H1 (cell line): ENCODE data around the gene BMPR1A. TPM values are rescaled to one million over a fixed set of nuclear protein-coding genes. Genes with fewer than 3 reads are reported as not detected.
A peak's percentile ranks its signal among the peaks of the same experiment; 100 is the strongest.

Experiments
- CTCF ChIA-PET: fragments of 300-600 bp; sonication (Branson Sonifier 250); formaldehyde crosslinking; loops from one replicate; lab custom pipeline; 2021; ENCODE audit not compliant: partially characterized antibody; lab: Charles Lee
- POLR2A ChIA-PET: fragments of 300-600 bp; sonication (Branson Sonifier 250); formaldehyde crosslinking; loops from one replicate; lab custom pipeline; 2021; ENCODE audit warnings: inconsistent platforms; ENCODE audit not compliant: partially characterized antibody; lab: Charles Lee
- DNase-seq, 2 experiments: peaks; one replicate each; pipeline versions ENCODE4 v3.0.0 to v3.0.0-alpha.2; 2010 to 2022; ENCODE audit warnings: low spot score in 2 of 2, low read depth in 1 of 2, mixed read lengths in 1 of 2
- FAIRE-seq: peaks from 2 replicates; lab custom pipeline; 2011; peaks lifted over from hg19 to GRCh38; lab: Jason Lieb, UNC
- H2AFZ ChIP-seq: 2 replicates; pipeline ENCODE4 v1.8.1; 2012; ENCODE audit warnings: low read length, inconsistent platforms
- H2AK5ac ChIP-seq: 2 replicates; pipeline ENCODE4 v1.6.1; 2013; ENCODE audit warnings: low read depth, low read length
- H2BK120ac ChIP-seq: replicated peaks from 2 replicates; pipeline ENCODE3; 2013; ENCODE audit warnings: low read depth, low read length, inconsistent platforms
- H2BK12ac ChIP-seq: 2 replicates; pipeline ENCODE4 v1.6.1; 2013; ENCODE audit warnings: low read depth, low read length
- H2BK15ac ChIP-seq: 2 replicates; pipeline ENCODE4 v1.6.1; 2013; ENCODE audit warnings: low read length
- H2BK20ac ChIP-seq: 2 replicates; pipeline ENCODE4 v1.6.1; 2013; ENCODE audit warnings: low read length
- H2BK5ac ChIP-seq: 2 replicates; pipeline ENCODE4 v1.6.1; 2013; ENCODE audit warnings: low read depth, low read length
- H3K14ac ChIP-seq: 2 replicates; pipeline ENCODE4 v1.6.1; 2013; ENCODE audit warnings: inconsistent platforms; ENCODE audit not compliant: insufficient read length
- H3K18ac ChIP-seq: 2 replicates; pipeline ENCODE4 v1.6.1; 2013; ENCODE audit warnings: low read length; ENCODE audit errors: extremely low read depth
- H3K23ac ChIP-seq: 2 replicates; pipeline ENCODE4 v1.6.1; 2013; ENCODE audit warnings: inconsistent platforms; ENCODE audit not compliant: insufficient read length
- H3K23me2 ChIP-seq: 2 replicates; pipeline ENCODE4 v1.6.1; 2013; ENCODE audit warnings: low read depth, low read length
- H3K27ac ChIP-seq: 2 replicates; pipeline ENCODE4 v1.6.1; 2011; ENCODE audit warnings: low read depth, low read length, inconsistent platforms
- H3K27me3 ChIP-seq, 4 experiments: replicated peaks in 1 of 4; 1 replicate in 1 of 4; 2 replicates in 3 of 4; pipeline versions ENCODE4 v1.6.1 to v1.8.1; 2011 to 2013; ENCODE audit warnings: low read length in 3 of 4, mild to moderate bottlenecking in 3 of 4, inconsistent platforms in 2 of 4, mixed read lengths in 2 of 4, moderate library complexity in 1 of 4; ENCODE audit not compliant: control insufficient read depth in 3 of 4, insufficient read depth in 3 of 4; ENCODE audit errors: extremely low read depth in 1 of 4
- H3K36me3 ChIP-seq, 4 experiments: 2 replicates each; pipeline versions ENCODE4 v1.6.1 to v1.8.1; 2011 to 2013; ENCODE audit warnings: mild to moderate bottlenecking in 4 of 4, low read length in 3 of 4, moderate library complexity in 2 of 4, control low read depth in 1 of 4, inconsistent platforms in 1 of 4; ENCODE audit not compliant: insufficient read depth in 4 of 4, control insufficient read depth in 2 of 4
- H3K4ac ChIP-seq: replicated peaks from 2 replicates; pipeline ENCODE3; 2013; ENCODE audit warnings: low read length, low read depth, mixed read lengths, inconsistent platforms; ENCODE audit not compliant: insufficient read length
- H3K4me1 ChIP-seq, 4 experiments: replicated peaks in 1 of 4; 1 replicate in 1 of 4; 2 replicates in 3 of 4; pipeline versions ENCODE4 v1.6.1 to v1.8.1; 2011 to 2013; ENCODE audit warnings: low read length in 3 of 4, inconsistent platforms in 2 of 4, mixed read lengths in 1 of 4; ENCODE audit not compliant: insufficient read depth in 4 of 4, control insufficient read depth in 3 of 4
- H3K4me2 ChIP-seq, 2 experiments: 2 replicates each; pipeline versions ENCODE4 v1.6.1 to v1.8.1; 2011 to 2013; ENCODE audit warnings: low read depth in 2 of 2, low read length in 2 of 2, control low read depth in 1 of 2, inconsistent platforms in 1 of 2, mild to moderate bottlenecking in 1 of 2; ENCODE audit not compliant: insufficient read depth in 1 of 2
- H3K4me3 ChIP-seq, 4 experiments: fragments of 200-600, 300-600 bp in 1 of 4; sonication (generic), shearing (Covaris generic), sonication (Bioruptor Twin) in 1 of 4; 2 replicates each; pipeline versions ENCODE4 v1.5.1 to v1.8.1; 2011 to 2016; ENCODE audit warnings: low read length in 4 of 4, low read depth in 3 of 4, control low read depth in 2 of 4, inconsistent platforms in 2 of 4, mild to moderate bottlenecking in 2 of 4, mixed read lengths in 1 of 4, moderate library complexity in 1 of 4; ENCODE audit not compliant: insufficient read depth in 2 of 4; ENCODE audit errors: extremely low read depth in 1 of 4
- H3K56ac ChIP-seq: replicated peaks from 2 replicates; pipeline ENCODE3; 2013; ENCODE audit warnings: low read depth, mild to moderate bottlenecking, mixed read lengths, low read length, inconsistent platforms; ENCODE audit not compliant: insufficient read length
- H3K79me1 ChIP-seq: 2 replicates; pipeline ENCODE4 v1.6.1; 2013; ENCODE audit warnings: low read depth, low read length, control low read depth
- H3K79me2 ChIP-seq, 2 experiments: 2 replicates each; pipeline versions ENCODE4 v1.6.1 to v1.8.1; 2012 to 2013; ENCODE audit warnings: low read length in 2 of 2, mild to moderate bottlenecking in 2 of 2, inconsistent platforms in 1 of 2; ENCODE audit not compliant: insufficient read depth in 2 of 2, control insufficient read depth in 1 of 2
- H3K9ac ChIP-seq, 4 experiments: replicated peaks in 1 of 4; 1 replicate in 1 of 4; 2 replicates in 3 of 4; pipeline versions ENCODE4 v1.6.1 to v1.8.1; 2011 to 2013; ENCODE audit warnings: low read depth in 3 of 4, low read length in 3 of 4, control low read depth in 2 of 4, mild to moderate bottlenecking in 2 of 4, moderate library complexity in 2 of 4, inconsistent platforms in 1 of 4; ENCODE audit errors: extremely low read depth in 1 of 4
- H3K9me3 ChIP-seq, 2 experiments: 2 replicates each; pipeline versions ENCODE4 v1.6.1 to v1.8.1; 2012 to 2013; ENCODE audit warnings: mild to moderate bottlenecking in 2 of 2, moderate library complexity in 2 of 2, control low read depth in 1 of 2, inconsistent platforms in 1 of 2, low read depth in 1 of 2, low read length in 1 of 2, mixed read lengths in 1 of 2; ENCODE audit not compliant: insufficient read depth in 2 of 2
- H4K20me1 ChIP-seq, 2 experiments: replicated peaks in 1 of 2; 2 replicates each; pipeline versions ENCODE3 to v1.8.1; 2011 to 2013; ENCODE audit warnings: inconsistent platforms in 2 of 2, low read length in 2 of 2, mild to moderate bottlenecking in 1 of 2; ENCODE audit not compliant: insufficient read depth in 2 of 2, control insufficient read depth in 1 of 2
- H4K5ac ChIP-seq: 2 replicates; pipeline ENCODE4 v1.6.1; 2013; ENCODE audit warnings: low read length, low read depth, mixed read lengths, inconsistent platforms; ENCODE audit not compliant: insufficient read length
- H4K8ac ChIP-seq: 2 replicates; pipeline ENCODE4 v1.8.0; 2013; ENCODE audit warnings: mild to moderate bottlenecking, moderate library complexity, low read length, inconsistent platforms; ENCODE audit not compliant: insufficient read depth; ENCODE audit errors: extremely low read depth
- H4K91ac ChIP-seq: replicated peaks from 2 replicates; pipeline ENCODE3; 2013; ENCODE audit warnings: low read length, mixed read lengths, inconsistent platforms; ENCODE audit not compliant: insufficient read length
- CHD2 ChIP-seq: IDR thresholded peaks from 2 replicates; pipeline ENCODE4 v1.6.1; 2012; ENCODE audit warnings: low read length, improper control_type of control experiment
- EGR1 ChIP-seq: IDR thresholded peaks from 2 replicates; pipeline ENCODE4 v1.6.1; 2011; ENCODE audit warnings: low read depth, low read length, borderline replicate concordance
- EZH2 ChIP-seq: fragments of 200-600 bp; sonication (generic); IDR thresholded peaks from 2 replicates; pipeline ENCODE4 v1.7.1; 2012; ENCODE audit warnings: low read depth, mild to moderate bottlenecking, moderate library complexity, low read length, inconsistent platforms; ENCODE audit not compliant: severe bottlenecking
- KDM5A ChIP-seq: fragments of 200-600 bp; IDR thresholded peaks from 2 replicates; pipeline ENCODE4 v1.7.1; 2012; ENCODE audit warnings: mild to moderate bottlenecking, low read length, inconsistent platforms, mixed read lengths
- PHF8 ChIP-seq: fragments of 200-600 bp; sonication (generic); conservative IDR thresholded peaks from 2 replicates; pipeline ENCODE4 v1.7.1; 2012; ENCODE audit warnings: low read depth, mild to moderate bottlenecking, inconsistent platforms, low read length, moderate library complexity
- SIX5 ChIP-seq: IDR thresholded peaks from 2 replicates; pipeline ENCODE4 v1.6.1; 2011; ENCODE audit warnings: mild to moderate bottlenecking, low read depth, low read length
- SRF ChIP-seq: IDR thresholded peaks from 2 replicates; pipeline ENCODE4 v1.6.1; 2011; ENCODE audit warnings: mild to moderate bottlenecking, low read depth, low read length, moderate library complexity
- WGBS, 2 experiments: shearing (Covaris generic) in 1 of 2; methylation state at CpG; one replicate each; pipeline versions ENCODE4 v1.1.6 to v1.1.7; 2013 to 2015; ENCODE audit warnings: low lambda C conversion rate in 2 of 2, mixed read lengths in 2 of 2, inconsistent platforms in 1 of 2, low coverage in 1 of 2, missing lambda C conversion rate in 1 of 2; ENCODE audit not compliant: insufficient replicate concordance in 2 of 2, insufficient coverage in 1 of 2, insufficient read length in 1 of 2; ENCODE audit errors: extremely low coverage in 1 of 2, missing lambda C conversion rate in 1 of 2; 5-methylcytosine and 5-hydroxymethylcytosine counted together
- polyA plus RNA-seq, 7 experiments: library from polyadenylated mRNA; depleted of rRNA in 3 of 7; stranded (reverse) in 5 of 7; unstranded in 2 of 7; fragments of >200 nt in 5 of 7; fragments of 200-250 nt in 2 of 7; gene quantifications; 1 replicate in 5 of 7; 2 replicates in 1 of 7; 4 replicates in 1 of 7; pipeline versions ENCODE4 v1.2.1 to v1.2.3, GENCODE V29; 2011 to 2013; ENCODE audit warnings: missing spikeins in 2 of 7, mixed read lengths in 2 of 7
- total RNA-seq: library from RNA; stranded (reverse); fragmentation: NEBNext Ultra II Directional; extraction: Animal tissue kit (Norgen Biotek cat#: 25700); gene quantifications from 2 replicates; pipeline ENCODE4 v1.2.1, GENCODE V29; 2021

Gene BMPR1A
- total and polyA plus RNA-seq, 2 of the 8 experiments (the other 6 are each of a cell fraction or from before 2014, with no cell fraction given): 34.4 to 129 TPM

GRCh38 chr10:86944907-86945306 lies 188.5 kb downstream of the BMPR1A start:
- H4K91ac ChIP-seq: peak overlapping the region; percentile 51
- H3K56ac ChIP-seq: no peak overlapping the region
- WGBS, 2 experiments: 87% methylated on average over 3 of the region's 3 CpGs; no CpG with 5 or more reads in 1 of the 2 experiments
- POLR2A ChIA-PET: interaction anchor here (1.3 to 2.8 kb wide), 5 partner anchors 11 to 26 kb away, joined by 4 to 38 read pairs (median 9); partner anchors contain the start of genes MMRN2 and SNCG
- H3K23me2 ChIP-seq: no peaks in the 10 kb centered on the region
- H3K23ac ChIP-seq: no peak overlapping the region
- H3K27ac ChIP-seq: no peak overlapping the region
- H3K4me3 ChIP-seq: no peak overlapping the region
- H2BK20ac ChIP-seq: peak overlapping the region; percentile 93; the same call in 1 of the 2 replicates
- no peak overlapping the region for H3K4me2 ChIP-seq
- H3K27me3 ChIP-seq: no peaks in the 10 kb centered on the region; a peak in 2 of 7 replicates
- no peak for DNase-seq
- peak overlapping the region; percentile 93; the same call in 1 of the 2 replicates for H2BK12ac ChIP-seq
- CTCF ChIA-PET: interaction anchor here (0.7 to 26.4 kb wide), 17 partner anchors 7 to 360 kb away, joined by 3 to 975 read pairs (median 7); partner anchors contain the start of genes ADIRF, MMRN2 and SNCG
- H4K20me1 ChIP-seq: no peaks in the 10 kb centered on the region
- no peak overlapping the region for H3K9ac ChIP-seq
- no peak overlapping the region for H2AFZ ChIP-seq
- no peak overlapping the region for H4K5ac ChIP-seq
- H3K18ac ChIP-seq: no peak overlapping the region
- H3K79me1 ChIP-seq: no peaks in the 10 kb centered on the region
- H2AK5ac ChIP-seq: no peak overlapping the region
- no peaks in the 10 kb centered on the region for H3K79me2 ChIP-seq
- peak overlapping the region; percentile 84; the same call in 1 of the 2 replicates for H2BK5ac ChIP-seq
- peaks cover 2 to 5% (median 3%) of the 10 kb centered on the region in 4 experiments; a peak in 6 of 7 replicates for H3K4me1 ChIP-seq
- H3K4ac ChIP-seq: peak overlapping the region; percentile 27
- no peak overlapping the region for H4K8ac ChIP-seq
- H3K9me3 ChIP-seq: no peaks in the 10 kb centered on the region
- H3K36me3 ChIP-seq: no peaks in the 10 kb centered on the region
- no peak overlapping the region for H3K14ac ChIP-seq
- H2BK120ac ChIP-seq: peak overlapping the region; percentile 55
- TF ChIP-seq PHF8 (no peak), SIX5 (no peak), KDM5A (no peak), SRF (no peak), CHD2 (no peak), EGR1 (no peak), EZH2 (no peak)
- TF ChIP-seq, all 59 proteins: peak for 0
- FAIRE-seq: no peak
- H2BK15ac ChIP-seq: no peak overlapping the region; the same call in 1 of the 2 replicates
